ENCODE results near the gene NCKAP1.

NCKAP1 gene

DNA sequence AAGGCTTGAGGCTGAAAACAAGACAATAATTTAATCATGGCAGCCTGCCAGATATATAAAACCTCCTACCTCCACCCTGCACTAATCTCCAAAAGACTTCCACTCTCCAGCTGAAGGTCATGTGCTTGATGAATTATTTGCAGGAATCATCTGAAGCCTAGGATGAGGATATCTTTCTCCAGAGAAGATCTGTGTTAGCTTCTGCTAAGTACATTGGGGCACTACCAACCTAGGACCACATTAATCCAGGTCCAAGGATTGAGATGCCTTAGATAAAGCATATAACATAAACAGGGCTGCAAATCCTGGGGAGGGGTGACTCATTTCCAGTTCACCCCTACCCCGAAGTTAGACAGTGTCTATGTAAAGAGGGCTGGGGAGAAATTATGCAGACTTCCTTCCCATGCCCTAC, 91.3 kb downstream of the NCKAP1 start:
- DNase-seq = no peak

DNA sequence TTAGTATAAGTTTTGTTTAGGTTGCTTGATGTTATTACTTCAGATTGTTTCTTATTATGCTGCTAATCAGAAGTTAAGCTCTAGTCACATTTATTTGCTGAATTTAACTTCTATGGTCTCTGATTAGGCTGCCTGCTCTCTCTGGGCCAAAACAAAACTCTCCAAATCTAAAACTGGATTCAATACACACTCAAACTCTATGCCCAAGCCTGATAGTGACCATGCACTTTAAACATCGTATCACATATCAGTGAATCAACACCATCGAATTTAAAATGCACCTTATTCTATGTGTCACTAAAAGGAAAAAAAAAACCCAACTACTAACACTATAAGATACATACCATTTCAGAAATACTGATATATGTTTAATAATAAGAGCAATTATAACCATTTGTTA, 94.9 kb downstream of the NCKAP1 start:
- no peak for DNase-seq

DNA sequence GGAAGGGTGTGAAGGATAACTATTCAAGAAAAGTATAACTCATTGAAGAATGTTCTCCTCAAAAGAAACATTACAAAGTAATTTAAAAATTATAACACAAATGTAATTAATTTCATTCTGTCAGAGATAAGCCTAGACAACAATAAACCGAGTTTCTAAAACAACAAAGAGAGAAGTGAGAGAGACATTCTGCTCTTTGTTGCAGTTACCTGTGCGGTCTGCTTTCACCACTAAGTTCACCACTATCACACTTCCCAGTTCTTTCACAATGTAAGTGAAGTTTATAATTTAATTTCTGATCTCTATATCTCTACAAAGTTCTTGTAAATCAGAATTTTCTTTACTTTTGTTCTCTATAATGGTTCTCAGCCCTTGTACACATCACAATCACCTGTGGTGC, 95.5 kb downstream of the NCKAP1 start:
- DNase-seq = no peak

DNA sequence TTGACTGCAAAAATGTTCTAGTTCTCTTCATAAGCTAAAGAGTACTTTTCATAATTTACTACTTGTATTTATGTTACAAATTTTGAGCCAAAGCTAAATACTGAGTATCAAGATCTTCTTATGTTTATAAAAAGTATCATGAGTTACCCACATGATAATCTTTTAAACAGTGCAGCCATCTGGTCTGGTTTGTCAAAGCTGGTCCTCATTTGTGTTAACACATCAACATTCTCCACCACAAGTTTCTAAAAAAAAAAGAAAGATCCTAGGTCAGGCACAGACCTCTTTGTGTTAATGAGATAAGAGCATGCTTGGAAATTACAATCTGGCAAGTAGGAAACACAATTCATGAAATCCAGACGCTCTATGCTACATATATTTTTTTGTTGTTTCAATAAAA, 96.3 kb downstream of the NCKAP1 start:
- DNase-seq = no peak

DNA sequence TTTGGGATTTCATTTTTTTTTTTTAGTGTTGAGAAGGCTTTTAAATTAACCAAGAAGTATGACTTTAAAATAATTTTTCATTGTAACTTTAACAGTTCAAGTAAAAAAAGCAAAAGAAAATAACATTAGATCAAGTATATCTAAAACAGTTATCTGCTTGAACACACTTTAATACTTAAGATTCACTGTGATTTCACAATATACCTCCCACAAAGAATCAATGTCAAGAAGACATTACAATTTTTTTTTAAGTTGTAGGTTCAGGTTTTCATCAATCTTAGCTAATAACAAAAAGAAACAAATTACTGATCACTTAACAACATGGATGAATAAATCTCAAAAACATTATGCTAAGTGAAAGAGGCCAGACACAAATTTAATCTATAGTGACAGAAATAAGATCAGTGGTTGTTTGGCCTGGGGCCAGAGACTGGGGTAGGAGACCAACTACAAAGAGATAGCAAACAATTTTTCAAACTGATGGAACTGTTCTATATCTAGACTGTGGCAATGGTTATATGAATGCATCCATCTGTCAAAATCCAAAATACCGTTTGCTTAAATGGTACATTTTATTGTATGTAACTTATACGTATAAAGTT, 97.0 kb downstream of the NCKAP1 start:
- no peak for DNase-seq

DNA sequence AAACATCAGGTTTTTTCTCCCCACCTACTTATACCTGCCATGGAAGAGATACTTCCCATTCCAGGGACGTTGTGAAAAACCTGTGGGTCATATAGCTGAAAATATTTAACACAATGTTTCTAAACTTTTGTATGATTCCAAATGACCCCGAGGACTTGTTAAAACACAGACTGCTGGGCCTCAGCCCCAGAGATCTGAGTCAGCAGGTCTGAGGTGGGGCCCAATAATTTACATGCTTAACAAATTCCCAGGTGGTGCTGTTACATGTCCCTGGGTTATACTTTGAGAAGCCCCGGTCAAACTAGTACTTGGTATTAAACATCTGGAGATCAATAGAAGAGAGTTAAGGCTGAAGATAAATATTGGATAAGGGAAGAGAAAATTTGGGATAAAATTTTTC, 100.4 kb downstream of the NCKAP1 start:
- DNase-seq = no peak

DNA sequence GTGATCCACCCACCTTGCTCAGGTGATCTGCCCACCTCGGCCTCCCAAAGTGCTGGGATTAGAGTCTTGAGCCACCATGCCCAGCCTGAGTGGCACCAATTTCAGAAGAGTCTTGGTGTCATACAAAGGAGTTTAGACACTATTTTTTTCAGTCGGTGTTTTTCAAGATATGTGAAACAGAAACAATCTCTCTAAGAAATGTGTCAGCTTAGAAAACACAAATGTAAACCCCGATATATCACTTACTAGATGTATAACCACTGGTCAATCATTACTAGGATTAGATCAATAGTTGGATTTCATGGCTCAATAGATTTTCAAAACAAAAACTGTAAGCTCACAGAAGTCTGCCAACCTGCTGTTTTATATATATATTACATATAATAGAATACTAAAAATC, 104.6 kb downstream of the NCKAP1 start:
- DNase-seq = no peak

DNA sequence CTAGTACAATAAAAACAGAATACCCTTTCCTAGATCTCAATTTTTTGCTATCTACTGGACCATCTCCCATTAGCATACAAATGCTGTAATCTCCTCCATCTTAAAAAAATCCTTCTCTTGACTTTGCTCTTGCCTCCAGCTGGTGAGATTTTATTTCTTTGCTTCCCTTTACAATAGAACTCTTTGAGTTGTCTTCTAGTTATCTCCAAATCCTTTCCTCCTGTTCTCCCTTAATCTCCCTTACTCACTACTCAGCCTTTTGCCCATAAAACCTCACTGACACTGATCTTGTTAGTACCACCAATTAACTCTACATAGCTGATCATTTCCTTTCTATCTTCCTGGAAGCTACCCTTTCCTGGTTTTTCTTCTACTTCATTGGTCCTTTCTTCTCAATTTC, 108.3 kb downstream of the NCKAP1 start:
- no peak for DNase-seq

DNA sequence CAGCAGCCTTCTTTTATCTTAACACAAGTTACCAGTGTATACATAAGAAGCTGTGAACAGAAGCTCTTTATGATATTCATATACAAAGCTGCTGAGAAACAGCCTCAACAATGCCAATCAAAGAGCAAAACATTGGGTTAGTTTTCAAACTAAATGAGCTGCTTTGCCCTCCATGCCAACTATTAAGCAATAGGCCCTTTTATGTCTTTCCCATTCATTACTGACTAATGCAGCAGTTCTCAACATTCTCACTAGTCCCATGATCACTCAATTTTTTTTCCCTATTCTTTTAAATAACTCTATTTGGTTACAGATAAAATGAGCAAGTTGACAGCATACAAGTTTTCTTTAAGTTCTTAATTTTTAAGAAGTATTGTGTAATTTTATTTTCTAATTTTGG, 114.0 kb downstream of the NCKAP1 start:
- DNase-seq = no peak

DNA sequence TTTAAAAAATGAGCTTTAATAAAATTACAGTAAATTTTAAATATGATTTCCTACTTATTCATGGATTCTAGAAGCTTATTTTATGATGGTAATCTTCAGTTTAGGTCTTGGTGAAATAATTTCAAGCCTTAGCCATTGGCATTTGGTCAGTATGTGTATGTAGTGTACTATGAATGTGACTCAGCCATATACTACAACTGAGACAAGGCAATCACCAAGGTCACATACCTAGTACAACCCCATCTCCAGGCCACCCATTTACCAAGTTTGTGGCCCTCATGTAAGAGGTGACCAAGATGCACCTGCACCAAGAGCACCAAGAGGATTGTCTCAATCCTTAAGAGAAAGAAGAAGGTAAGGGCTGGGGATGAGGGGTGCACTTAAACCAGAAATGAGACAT, 117.0 kb downstream of the NCKAP1 start:
- DNase-seq = no peak

DNA sequence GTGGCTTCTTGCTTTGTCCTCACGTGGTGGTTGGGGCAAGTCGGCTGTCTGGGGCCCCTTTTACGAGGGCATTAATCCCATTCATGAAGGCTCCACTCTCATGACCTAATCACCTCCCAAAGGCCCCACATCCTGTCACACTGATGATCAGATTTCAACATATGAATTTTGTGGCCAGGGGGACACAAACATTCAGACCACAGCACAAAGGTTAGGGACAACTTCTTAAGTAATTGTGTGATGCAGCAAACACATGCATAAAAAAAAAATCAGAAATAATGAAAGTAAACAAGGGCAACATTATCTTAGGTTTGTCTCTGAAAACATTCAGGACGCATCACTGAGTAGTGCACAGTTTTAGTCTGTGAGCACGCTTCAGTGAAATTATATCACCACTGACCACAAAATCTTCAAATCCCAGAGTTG, 117.6 kb downstream of the NCKAP1 start:
- DNase-seq = no peak

DNA sequence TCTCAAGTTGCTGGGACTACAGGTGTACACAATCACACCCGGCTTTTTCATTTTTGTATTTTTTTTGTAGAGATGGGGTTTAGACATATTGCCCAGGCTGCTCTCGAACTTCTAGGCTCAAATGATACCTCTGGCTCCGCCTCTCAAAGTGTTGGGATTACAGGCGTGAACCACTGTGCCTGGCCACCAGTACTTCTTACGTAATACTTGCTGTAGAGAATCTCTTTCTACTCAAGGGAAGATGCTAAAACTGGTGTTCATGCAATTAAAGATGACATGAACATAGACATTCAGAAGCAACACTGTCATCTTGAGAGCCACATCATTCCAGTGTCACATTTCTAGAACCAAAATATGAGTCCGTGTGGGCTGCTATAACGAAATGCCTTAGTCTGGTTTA, 118.2 kb downstream of the NCKAP1 start:
- no peak for DNase-seq

DNA sequence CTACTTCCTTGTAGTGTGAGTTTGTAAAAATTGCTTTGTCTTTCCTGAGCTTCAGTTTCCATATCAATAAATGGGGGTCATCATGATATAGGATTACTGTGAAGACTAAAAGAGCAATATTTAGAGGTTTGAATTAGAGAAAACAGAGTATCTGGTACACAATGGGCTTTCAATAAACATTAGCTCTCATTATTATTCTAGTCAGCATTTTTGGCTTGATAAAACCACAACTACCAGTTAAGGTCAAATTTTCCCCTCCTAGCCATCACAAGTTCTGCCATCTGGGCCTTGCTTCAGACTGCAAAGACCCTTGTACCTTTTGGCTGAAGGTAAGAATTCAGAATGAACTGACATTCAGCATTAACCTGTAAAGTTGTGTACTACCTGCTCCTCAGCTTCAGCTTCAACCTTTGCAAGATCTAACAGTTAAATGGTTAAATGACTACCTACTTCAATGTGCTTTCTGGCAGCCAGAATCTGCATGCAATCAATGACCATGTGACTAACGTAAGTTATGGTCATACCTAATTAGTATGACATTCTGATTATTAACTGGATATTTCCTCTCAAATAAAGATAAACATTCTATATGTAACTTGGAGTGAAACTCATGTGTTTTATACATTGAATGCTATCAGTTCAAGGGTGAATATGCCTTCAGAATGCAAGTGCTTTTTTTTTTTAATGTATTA, 119.2 kb downstream of the NCKAP1 start:
- no peak for DNase-seq

DNA sequence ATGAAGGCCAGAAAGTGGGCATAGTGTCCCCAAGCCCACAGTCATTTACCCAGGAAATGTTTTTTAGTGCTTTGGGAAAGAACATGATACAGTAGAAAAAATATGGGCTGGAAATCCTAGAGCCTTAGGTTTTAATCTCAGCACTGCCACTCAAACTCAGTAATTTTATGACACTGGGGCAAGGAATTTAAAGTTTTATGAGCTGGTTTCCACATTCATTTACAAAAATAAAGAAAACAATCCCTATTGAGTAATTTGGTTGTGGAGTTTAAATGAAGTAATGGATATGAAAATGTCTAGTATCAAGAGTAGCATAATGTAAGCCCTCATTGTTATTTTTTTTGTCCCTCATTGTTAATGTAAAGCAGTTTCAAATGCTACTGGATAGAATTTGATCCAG, 120.3 kb downstream of the NCKAP1 start:
- DNase-seq = no peak

DNA sequence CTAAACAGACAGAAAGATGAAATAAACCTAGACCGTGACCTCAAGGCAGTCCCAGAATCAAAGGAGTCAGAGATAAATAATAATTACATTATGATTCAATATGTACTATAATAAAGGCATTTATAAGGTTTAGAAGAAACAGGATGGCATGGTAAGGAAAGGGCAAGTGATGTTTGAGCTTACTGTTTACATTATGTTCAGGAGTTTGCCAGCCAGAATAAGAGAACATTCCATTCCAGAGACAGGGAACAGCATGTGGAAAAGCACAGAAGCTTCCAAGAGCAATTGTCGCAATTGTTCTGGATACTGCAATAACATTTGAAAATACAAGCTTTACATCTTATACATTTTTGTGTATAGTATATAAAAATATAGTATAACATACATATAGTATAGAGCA, 121.8 kb downstream of the NCKAP1 start:
- no peak for DNase-seq

DNA sequence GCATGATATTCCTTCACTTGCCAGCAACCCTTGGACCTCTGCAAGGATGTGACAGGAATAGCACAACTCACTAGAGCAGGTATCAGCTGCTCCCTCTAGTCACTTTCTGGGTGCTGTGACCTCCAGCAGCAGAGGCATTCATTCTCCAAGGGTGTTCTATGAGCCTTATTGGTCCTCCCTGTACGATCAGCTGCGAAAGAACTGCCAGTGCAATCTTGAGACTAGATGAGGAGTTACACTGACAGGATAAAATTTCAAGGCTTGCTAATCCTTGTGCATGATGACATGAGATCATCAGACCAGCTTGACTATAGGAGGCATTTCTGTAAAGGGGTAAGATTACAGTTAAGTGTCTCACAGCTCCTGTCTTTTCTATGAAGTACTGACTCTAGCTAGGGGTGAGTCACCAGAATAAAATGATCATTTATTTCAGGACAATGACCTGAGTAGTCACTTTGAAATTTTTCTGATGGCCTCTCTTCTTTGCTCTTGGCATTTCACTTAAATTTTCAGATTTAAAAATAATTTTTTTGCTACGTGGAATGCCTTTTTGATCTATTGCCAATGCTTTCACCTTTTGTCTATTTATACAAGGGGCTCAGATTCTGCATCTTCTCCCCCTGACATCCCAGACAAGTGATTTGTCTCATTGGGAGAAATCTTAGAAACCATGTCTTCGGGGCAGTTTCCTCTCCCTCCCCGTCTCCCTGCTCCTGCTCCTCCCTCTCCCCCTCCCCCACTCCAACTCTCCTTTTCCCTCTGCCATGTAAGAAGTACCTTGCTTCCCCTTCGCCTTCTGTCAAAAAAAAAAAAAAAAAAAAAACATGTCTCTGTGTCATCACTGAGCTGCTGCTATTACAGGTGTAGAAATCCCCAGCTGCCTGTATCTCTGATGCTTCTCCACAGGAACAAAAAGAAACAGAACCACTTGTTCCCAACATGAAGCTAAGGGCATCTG, 122.6 kb downstream of the NCKAP1 start:
- no peak for DNase-seq

DNA sequence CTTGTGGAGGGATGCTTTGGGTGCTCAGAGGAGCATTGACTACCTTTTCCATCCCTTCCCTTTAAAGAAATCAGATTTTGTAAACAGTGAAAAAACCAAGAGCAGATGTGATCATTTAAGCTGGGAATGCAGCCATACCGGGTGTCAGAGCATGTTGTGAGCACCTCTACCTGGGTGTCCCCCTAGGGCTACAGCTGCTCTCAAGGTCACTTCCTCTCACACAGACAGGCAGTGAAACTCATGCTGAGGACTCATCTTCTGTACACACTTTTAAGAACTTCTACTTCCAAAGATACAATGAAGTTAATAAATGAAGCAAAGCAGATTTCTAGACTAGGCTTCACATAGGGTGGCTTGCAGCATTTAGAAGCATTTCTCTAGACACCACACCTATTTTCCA, 123.4 kb downstream of the NCKAP1 start:
- no peak for DNase-seq

DNA sequence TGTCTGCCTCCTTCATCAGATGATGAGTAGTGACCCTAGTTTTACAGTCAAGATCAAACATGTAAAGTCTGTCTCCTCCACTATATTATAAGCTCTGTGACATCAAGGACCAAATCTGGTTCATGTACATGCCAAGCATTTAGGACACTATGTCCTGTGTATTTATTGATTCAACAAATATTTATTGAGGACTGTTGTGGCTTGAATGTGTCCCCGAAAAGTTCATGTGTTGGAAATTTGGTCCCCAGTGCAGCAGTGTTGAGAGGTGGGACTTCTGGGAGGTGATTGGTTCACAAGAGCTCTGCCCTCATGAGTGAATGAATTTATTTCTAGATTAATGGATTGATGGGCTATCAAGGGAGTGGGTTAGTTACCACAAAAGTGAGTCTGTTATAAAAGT, 125.2 kb downstream of the NCKAP1 start:
- DNase-seq = no peak

DNA sequence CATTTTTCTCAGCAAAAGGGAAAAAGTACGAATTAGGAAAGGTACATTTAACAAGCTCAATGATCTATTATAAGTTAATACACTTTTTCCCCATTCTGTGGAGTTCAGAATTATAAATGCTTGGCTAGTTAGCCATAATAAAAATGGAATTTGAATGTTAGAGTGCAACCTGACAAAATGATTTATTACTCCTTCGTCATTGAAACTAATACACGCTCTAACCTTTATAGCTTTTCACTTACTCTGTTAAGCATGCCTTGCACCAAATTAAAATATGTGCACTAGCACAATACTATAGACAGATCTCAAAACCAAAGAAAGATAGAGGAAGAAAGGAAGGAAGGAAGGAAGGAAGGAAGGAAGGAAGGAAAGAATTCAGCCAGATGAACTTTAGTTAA, 125.7 kb downstream of the NCKAP1 start:
- DNase-seq = no peak

DNA sequence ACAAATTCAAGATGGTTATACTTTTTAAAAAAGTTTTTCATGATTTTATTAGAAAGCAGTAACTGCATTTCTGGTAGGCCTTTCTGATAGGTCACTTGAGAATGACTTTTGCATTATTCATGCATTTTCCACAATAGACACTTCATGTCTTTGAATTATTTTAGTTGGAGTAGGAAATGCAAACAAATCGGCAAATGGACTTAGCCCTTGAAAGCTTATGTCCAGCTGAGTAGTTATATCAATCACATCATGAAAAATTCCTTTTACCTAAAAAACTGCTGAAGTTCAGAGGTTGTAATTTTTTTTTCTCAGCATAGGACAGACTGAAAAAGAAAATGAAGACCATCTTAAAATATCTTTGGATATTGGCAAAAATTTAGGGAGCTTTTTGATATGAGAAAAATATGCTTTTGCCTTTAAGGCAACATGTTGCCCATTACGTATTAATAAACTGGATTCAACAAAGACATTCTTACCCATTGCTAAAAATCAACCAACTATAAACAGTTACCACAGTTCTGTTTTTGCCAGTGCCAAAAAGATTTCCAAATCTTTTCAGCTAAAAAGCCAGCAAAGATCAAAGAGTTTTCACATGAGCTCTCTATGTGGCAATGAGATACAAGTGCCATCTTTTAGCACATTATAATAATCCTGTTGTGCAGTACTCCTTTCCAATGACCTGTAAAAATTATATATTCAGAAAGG, 126.3 kb downstream of the NCKAP1 start:
- DNase-seq = no peak

DNA sequence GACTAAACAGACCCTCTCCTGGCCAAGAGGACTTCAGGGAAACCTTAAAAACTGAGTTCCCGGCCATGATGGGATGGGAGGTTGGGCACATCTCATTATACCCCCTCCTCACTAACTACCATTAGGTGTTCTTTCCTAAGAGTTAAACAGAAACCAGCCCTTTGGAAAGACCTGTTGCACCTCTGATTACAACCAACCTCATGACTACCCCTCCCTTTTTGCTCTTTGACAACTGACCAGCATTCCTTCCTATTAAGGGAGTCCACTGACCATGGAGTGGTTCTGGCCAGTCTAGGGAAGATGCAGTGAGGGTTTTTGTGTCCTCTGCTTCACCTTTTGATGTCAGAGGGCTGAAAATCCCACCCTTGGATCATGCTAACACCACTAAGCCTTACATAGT, 127.3 kb downstream of the NCKAP1 start:
- no peak for DNase-seq

DNA sequence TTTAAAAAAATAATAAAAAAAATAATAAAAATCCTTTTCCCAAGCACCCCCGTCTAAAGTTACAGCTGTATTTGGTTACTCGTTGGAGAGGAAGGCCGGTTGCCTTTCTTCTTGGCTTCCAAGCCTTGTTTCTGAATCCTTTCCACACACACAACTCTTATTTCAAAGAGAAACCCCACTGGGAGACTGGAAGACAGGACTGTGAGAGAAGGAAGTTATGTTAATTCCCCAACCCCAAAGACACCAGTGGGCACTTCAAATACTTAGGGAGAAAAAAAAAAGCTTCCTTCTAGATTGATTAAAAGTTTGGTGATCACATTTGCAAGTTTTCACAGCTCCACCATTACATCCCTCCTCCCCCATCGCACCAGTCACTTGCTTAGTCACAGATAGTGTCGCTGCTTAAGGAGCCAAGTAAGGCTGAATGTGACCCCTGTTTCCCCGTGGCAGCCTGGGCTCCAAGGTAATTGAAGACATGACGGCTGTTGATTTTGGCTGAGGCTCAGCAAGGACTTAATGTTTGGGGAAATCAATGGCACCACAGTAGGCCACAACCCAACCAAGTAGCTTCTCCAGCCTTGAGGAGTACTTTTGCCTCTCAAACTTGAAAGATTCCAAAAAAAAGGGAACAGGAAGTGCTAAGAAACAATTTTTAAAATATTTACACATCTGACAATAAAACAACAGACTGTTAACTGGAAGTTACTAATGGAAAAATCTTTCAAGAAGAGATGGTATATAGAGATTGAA, 131.0 kb downstream of the NCKAP1 start:
- DNase-seq = no peak

DNA sequence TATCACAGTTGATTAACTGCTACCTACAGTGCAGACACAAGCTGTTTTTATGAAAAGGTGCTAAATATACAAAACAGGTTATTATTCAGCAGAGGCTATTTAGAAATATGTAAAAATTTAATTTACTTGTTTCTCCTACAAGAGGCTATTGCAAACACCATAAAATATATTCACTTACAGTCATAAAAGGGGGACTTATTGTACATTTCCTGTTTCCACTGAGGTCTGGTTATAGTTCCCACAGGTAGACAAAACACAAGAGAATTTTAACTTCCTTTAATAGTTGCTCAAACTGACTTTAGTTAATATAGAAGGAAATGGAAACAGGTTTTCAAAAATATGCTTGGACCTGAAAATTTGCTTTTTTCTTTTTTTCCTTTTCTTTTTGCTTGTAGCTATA, 131.8 kb downstream of the NCKAP1 start:
- no peak for DNase-seq
